Prostate gland (tissue), 2 donors: ENCODE results near the gene XPNPEP1. TPM values are rescaled to one million over a fixed set of nuclear protein-coding genes. Genes with fewer than 3 reads are reported as not detected.

Experiments used
- DNase-seq: peaks from one replicate; pipeline ENCODE4 v3.0.0-alpha.2; 2019; ENCODE audit warnings: low spot score
- H3K27ac ChIP-seq, 2 donors: fragments of 200-600 bp; sonication (generic); 2 replicates each; pipeline ENCODE4 v1.5.1; 2017 to 2019
- H3K27me3 ChIP-seq: fragments of 200-600 bp; sonication (generic); replicated peaks from 2 replicates; pipeline ENCODE4 v1.5.1; 2019; ENCODE audit not compliant: insufficient read depth
- H3K36me3 ChIP-seq, 2 donors: fragments of 200-600 bp; sonication (generic); 1 replicate in 1 of 2; 2 replicates in 1 of 2; pipeline versions ENCODE4 v1.5.1 to v1.8.1; 2017 to 2019
- H3K4me1 ChIP-seq: fragments of 200-600 bp; sonication (generic); replicated peaks from 2 replicates; pipeline ENCODE4 v1.5.1; 2019
- H3K4me3 ChIP-seq, 2 donors: fragments of 200-600 bp; sonication (generic); 2 replicates each; pipeline ENCODE4 v1.5.1; 2017 to 2019
- H3K9me3 ChIP-seq: fragments of 200-600 bp; sonication (generic); 2 replicates; pipeline ENCODE4 v1.5.1; 2017
- CTCF ChIP-seq, 4 experiments: fragments of 200-600 bp in 2 of 4; fragments of 450-650 bp in 2 of 4; sonication (generic) in 2 of 4; IDR thresholded peaks; 1 replicate in 3 of 4; 2 replicates in 1 of 4; pipeline ENCODE4 v1.5.1; 2016 to 2019; ENCODE audit warnings: antibody characterized with exemption in 4 of 4, mild to moderate bottlenecking in 2 of 4, moderate library complexity in 2 of 4
- POLR2A ChIP-seq: fragments of 450-650 bp; IDR thresholded peaks from one replicate; pipeline ENCODE4 v1.6.1; 2016; ENCODE audit warnings: antibody characterized with exemption, mild to moderate bottlenecking
- POLR2AphosphoS5 ChIP-seq: sonication (generic); formaldehyde crosslinking; IDR thresholded peaks from one replicate; pipeline ENCODE4 v1.6.1; 2017; ENCODE audit warnings: antibody characterized with exemption
- WGBS: methylation state at CpG from one replicate; pipeline ENCODE4 v1.1.5; 2018; 5-methylcytosine and 5-hydroxymethylcytosine counted together
- intact Hi-C: fragments of 100-400 bp; cut with DNase I; formaldehyde crosslinking; loops from one replicate; pipeline ENCODE4 v1.14.2; 2022
- total RNA-seq, 2 donors: library from RNA; depleted of rRNA; stranded (reverse); fragments of >200 nt; gene quantifications; one replicate each; pipeline ENCODE4 v1.1.0, GENCODE V29; 2016

The XPNPEP1 gene
- total RNA-seq, 2 donors from 2014 or later: 53.4 to 64.3 TPM

- no peak overlapping the region for H3K27ac ChIP-seq
- DNase-seq: no peak
- 75% methylated on average over 1 of the region's 1 CpG for WGBS
These were observed 88.1 kb downstream of the XPNPEP1 start for GRCh38 chr10:109835257-109835656.

GRCh38 chr10:109831846-109832245 is 91.5 kb downstream of the XPNPEP1 start:
- no peak overlapping the region for H3K4me3 ChIP-seq
- 94% methylated on average over 9 of the region's 9 CpGs for WGBS

More at GRCh38 chr10:109835257-109835656, 88.1 kb downstream of the XPNPEP1 start:
- Histone ChIP-seq H3K9me3 (no peaks in the 10 kb centered on the region), H3K27me3 (no peaks in the 10 kb centered on the region), H3K4me1 (no peaks in the 10 kb centered on the region), H3K4me3 (no peak overlapping the region), H3K36me3 (no peaks in the 10 kb centered on the region)
- intact Hi-C loops: no loop called here
- no peak for TF ChIP-seq POLR2AphosphoS5
- TF ChIP-seq POLR2A: no peak
- no peak for TF ChIP-seq CTCF (IDR thresholded peaks at IDR 0.05)

GRCh38 chr10:109824206-109824605 is 99.1 kb downstream of the XPNPEP1 start:
- no peak overlapping the region for H3K27ac ChIP-seq
- WGBS: 33% methylated on average over 1 of the region's 1 CpG
- no peak for TF ChIP-seq CTCF (IDR thresholded peaks at IDR 0.05)
- TF ChIP-seq POLR2AphosphoS5: no peak
- TF ChIP-seq POLR2A: no peak
- DNase-seq: no peak
- H3K4me1 ChIP-seq: no peaks in the 10 kb centered on the region
- intact Hi-C loops: no loop called here
- no peaks in the 10 kb centered on the region for H3K27me3 ChIP-seq
- no peaks in the 10 kb centered on the region for H3K36me3 ChIP-seq
- no peaks in the 10 kb centered on the region for H3K9me3 ChIP-seq
- no peak overlapping the region for H3K4me3 ChIP-seq

More at GRCh38 chr10:109831846-109832245, 91.5 kb downstream of the XPNPEP1 start:
- intact Hi-C loops: no loop called here
- H3K27me3 ChIP-seq: no peaks in the 10 kb centered on the region
- no peaks in the 10 kb centered on the region for H3K36me3 ChIP-seq
- TF ChIP-seq POLR2AphosphoS5: no peak
- TF ChIP-seq POLR2A: no peak
- TF ChIP-seq CTCF (IDR thresholded peaks at IDR 0.05): no peak
- no peaks in the 10 kb centered on the region for H3K9me3 ChIP-seq
- no peak overlapping the region for H3K27ac ChIP-seq
- H3K4me1 ChIP-seq: no peaks in the 10 kb centered on the region
- no peak for DNase-seq

- Histone ChIP-seq H3K4me1 (no peaks in the 10 kb centered on the region), H3K4me3 (no peak overlapping the region), H3K27me3 (no peaks in the 10 kb centered on the region), H3K9me3 (no peaks in the 10 kb centered on the region), H3K27ac (no peak overlapping the region), H3K36me3 (no peaks in the 10 kb centered on the region)
- WGBS: 76% methylated on average over 3 of the region's 3 CpGs
- TF ChIP-seq POLR2A: no peak
- no peak for TF ChIP-seq CTCF (IDR thresholded peaks at IDR 0.05)
- no peak for TF ChIP-seq POLR2AphosphoS5
- intact Hi-C loops: no loop called here
- no peak for DNase-seq
These were observed 100.1 kb downstream of the XPNPEP1 start for GRCh38 chr10:109823196-109823595.

GRCh38 chr10:109821672-109822071 is 101.6 kb downstream of the XPNPEP1 start:
- no peak overlapping the region for H3K27ac ChIP-seq
- DNase-seq: no peak
- WGBS: 73% methylated on average over 5 of the region's 5 CpGs

More at GRCh38 chr10:109821672-109822071, 101.6 kb downstream of the XPNPEP1 start:
- Histone ChIP-seq H3K9me3 (no peaks in the 10 kb centered on the region), H3K4me1 (no peaks in the 10 kb centered on the region), H3K36me3 (no peaks in the 10 kb centered on the region), H3K27me3 (no peaks in the 10 kb centered on the region), H3K4me3 (no peak overlapping the region)
- TF ChIP-seq POLR2AphosphoS5 (no peak), CTCF (IDR thresholded peaks at IDR 0.05) (no peak), POLR2A (no peak)
- intact Hi-C loops: no loop called here
